Hair follicle dermal papilla cell (primary cell): Measurements from ENCODE around the gene IRF8. TPM values are rescaled to one million over a fixed set of nuclear protein-coding genes. Genes with fewer than 3 reads are reported as not detected.

Source experiments
- small RNA-seq: library from RNA; depleted of rRNA; stranded (forward); fragments of <200 nt; gene quantifications from one replicate; pipeline ENCODE3, GENCODE V24; 2012
- total RNA-seq: library from RNA; depleted of rRNA; stranded (reverse); fragments of >200 nt; gene quantifications from 2 replicates; pipeline ENCODE4 v1.2.3, GENCODE V29; 2012

IRF8 gene, protein sequence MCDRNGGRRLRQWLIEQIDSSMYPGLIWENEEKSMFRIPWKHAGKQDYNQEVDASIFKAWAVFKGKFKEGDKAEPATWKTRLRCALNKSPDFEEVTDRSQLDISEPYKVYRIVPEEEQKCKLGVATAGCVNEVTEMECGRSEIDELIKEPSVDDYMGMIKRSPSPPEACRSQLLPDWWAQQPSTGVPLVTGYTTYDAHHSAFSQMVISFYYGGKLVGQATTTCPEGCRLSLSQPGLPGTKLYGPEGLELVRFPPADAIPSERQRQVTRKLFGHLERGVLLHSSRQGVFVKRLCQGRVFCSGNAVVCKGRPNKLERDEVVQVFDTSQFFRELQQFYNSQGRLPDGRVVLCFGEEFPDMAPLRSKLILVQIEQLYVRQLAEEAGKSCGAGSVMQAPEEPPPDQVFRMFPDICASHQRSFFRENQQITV
- not detected in 2 replicates for total RNA-seq

DNA sequence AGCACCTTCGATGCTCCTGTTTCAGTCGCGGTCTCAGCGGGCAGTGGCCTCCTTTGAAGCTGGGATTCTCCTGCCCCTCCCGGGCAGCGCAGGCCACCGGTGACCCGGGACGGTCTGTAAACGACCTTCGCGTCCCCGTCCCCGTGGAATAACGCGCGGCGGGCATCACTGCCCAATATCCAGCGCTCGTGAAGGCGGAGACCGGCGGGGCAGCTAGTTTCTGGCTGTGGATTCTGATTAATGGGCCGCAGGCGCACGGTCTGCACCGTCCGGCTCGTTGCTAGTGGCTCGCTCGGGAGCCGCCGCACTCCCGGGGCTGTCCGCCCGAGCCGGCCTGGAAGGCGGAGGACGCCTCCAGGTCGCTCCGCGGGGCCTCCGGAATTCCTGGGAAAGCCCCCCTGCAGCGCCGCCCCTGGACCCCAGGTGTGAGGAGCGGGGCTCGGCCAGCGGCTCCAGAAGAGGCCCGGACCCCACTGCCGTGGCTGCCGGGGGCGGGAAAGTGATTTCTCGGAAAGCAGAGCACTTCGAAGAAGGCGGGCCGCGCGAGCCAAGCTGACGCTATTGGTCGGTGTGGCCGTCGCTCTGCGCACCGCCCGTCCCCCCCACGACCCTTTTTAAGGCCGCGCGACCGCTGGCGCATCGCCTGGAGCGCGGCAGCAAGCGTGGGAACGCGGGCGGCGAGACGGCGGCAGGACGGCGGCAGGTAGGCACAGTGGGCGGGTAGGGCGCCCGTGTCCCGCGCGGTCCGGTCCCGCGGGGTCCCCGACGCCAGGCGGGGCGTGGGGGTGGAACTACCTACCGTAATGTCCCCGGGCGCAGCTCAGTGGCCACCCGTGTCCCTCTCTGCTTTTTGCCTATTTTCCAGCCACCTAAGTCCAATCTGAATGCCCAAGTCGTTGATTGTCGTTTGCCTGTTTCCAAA, at the start of gene IRF8:
Gene IRF8 (plus strand): TSS at position 642 of the 922 bp plus-strand sequence. CDS start 3,854 bp downstream, outside the sequence.

Small RNAs within 50 kb of the gene (small RNA-seq; reads per million reads assigned to genes)
- gene MIR6774: not detected

Other genes with a start within 250 kb of the IRF8 start
- gene GINS2, start 210.2 kb upstream of the IRF8 start, total RNA-seq: 0.61 and 0.81 TPM in 2 replicates
- gene C16orf74, start 148.1 kb upstream of the IRF8 start, total RNA-seq: 2.1 and 2.3 TPM in 2 replicates
- gene EMC8, start 99.6 kb upstream of the IRF8 start, total RNA-seq: 26.0 and 26.6 TPM in 2 replicates
- 208 and 301 TPM in 2 replicates for gene COX4I1, start 99.5 kb upstream of the IRF8 start, total RNA-seq